Activated CD4-positive, CD25-positive, alpha-beta regulatory T cell (primary cell): Measurements from ENCODE around the gene PSME1.

Experiments
- DNase-seq, 4 experiments: peaks; one replicate each; lab custom pipeline; 2025; lab: John Stamatoyannopoulos, UW

PSME1 gene

DNA sequence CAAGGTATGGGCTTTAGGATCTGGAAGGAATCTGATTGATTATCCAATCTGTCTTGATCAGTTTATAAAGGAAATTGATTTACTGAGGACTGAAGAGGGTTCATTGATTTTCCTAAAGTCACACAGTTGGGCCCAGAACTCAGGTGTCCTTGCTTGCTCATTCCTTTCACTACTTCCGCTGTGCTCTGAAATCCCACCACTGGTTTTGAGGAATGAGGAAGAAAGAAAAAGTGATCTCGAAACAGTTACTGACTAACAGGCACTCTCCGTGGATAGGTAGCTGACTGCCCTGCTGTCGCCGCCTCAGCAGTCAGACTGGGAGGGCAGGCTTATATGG is 5.6 kb upstream of the PSME1 start, which contains the start of gene FITM1:
TSS of gene FITM1 (plus strand) at position 280 of the 337 bp plus-strand sequence. CDS start 905 bp downstream, outside the sequence.
- no peak for DNase-seq

DNA sequence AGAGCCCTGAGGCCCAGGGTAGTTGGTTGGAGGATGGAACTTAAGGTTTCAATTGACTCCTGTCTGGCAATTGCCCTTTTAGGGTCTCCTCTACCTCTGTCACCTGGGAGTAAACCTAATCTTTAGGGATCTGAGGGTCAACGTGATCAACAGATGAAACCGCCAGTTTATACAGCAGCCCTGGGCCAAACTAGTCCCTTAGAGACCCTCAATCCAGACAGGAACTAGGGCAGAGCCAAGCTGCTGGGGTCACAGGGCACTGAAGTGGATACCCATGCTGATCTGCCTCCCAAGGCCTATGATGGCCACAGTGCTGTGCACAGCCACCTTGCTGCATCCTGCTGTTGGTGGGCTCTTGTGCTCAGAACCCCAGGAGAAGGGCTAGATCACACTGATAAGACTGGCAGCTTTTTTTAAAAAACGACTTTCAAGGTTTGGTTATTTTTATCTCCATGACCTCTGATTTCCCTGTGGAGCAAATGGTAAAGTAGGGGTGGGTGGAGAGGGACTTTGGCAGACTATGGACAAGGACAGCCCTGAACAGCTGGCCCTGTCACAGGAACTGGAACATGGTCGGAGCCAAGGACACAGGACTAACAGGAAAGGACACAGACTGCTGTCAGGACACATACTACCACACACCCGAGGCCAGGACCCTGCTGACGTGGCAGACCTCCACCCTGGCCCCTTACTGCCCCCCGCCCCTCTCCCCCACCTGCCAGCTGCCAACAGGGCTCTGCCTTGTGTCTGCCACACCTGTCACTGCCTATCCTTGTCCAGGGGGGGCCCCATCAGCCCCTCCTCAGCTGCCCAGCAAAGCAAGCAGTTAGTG is 5.1 kb upstream of the PSME1 start:
- DNase-seq, result no peak

DNA sequence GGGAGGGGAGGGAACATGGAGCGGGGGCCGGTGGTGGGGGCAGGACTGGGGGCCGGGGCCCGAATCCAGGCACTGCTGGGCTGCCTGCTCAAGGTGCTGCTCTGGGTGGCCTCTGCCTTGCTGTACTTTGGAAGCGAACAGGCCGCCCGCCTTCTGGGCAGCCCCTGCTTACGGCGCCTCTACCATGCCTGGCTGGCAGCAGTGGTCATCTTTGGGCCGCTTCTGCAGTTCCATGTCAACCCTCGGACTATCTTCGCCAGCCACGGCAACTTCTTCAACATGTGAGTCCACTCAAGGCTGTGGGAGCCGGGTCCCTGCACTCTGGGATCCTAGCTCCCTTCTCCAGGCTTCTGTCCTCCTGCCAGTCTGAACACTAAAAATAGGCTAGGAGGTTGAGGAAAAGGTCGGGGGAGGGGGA is 4.4 kb upstream of the PSME1 start:
- DNase-seq, result no peak

- peak in 2 of 4 experiments; percentile 11 to 17 for DNase-seq
Observed at GRCh38 chr14:24132061-24132685, 3.8 kb upstream of the PSME1 start.

DNA sequence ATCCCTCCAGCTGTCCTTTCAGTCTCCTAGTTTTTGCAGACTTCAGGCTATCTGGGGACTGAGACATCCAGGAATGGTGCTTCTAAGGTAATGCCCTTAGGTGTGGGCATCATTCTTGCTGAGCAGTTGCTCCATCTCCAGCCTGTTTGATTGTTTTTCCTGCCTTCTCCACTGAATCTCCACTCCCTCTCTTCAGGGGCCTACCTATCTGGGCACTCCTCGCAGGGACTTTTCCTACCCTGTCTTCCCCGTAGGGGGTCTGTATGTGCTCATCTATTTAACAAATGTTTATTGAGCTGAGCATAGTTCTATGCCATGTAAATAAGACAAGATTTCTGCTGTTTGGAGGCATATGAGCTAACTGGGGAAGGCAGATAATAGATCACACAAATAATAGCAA is 3.0 kb upstream of the PSME1 start:
- DNase-seq, result no peak

- DNase-seq, result no peak
Observed at GRCh38 chr14:24133735-24134134, 2.3 kb upstream of the PSME1 start.

- no peak for DNase-seq
Observed at GRCh38 chr14:24135584-24135833, 485 bp upstream of the PSME1 start.

DNA sequence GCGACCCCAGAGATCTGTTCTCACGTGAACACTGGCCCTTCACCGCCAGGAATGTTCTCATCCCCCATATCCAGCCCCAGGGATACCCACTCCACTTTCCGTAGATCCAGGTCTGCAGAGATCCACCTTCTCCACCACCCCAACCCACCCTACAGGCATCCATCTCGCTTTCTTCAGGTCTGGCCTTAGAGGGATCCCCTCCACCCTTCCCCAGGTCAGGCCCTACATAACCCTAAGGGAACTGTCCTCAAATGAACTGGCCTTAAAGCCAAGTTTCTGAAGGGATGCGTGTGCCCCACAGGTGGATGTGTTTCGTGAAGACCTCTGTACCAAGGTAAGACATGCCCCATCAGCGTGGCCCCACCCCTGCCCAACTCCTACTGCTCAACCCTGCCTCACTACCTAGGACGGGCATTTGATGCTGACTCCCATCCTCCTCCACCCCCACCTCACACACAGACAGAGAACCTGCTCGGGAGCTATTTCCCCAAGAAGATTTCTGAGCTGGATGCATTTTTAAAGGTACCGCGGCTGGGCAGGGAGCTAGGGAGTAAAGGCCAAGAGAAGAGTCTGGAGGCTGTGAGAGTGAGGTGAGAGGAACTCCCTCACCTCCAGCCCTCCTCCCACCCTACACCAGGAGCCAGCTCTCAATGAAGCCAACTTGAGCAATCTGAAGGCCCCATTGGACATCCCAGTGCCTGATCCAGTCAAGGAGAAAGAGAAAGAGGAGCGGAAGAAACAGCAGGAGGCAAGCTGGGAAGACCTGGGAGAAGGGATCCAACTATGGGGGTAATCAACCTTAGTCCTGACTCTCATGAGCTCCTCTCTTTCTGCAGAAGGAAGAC is 912 bp downstream of the PSME1 start:
- DNase-seq, result no peak

DNA sequence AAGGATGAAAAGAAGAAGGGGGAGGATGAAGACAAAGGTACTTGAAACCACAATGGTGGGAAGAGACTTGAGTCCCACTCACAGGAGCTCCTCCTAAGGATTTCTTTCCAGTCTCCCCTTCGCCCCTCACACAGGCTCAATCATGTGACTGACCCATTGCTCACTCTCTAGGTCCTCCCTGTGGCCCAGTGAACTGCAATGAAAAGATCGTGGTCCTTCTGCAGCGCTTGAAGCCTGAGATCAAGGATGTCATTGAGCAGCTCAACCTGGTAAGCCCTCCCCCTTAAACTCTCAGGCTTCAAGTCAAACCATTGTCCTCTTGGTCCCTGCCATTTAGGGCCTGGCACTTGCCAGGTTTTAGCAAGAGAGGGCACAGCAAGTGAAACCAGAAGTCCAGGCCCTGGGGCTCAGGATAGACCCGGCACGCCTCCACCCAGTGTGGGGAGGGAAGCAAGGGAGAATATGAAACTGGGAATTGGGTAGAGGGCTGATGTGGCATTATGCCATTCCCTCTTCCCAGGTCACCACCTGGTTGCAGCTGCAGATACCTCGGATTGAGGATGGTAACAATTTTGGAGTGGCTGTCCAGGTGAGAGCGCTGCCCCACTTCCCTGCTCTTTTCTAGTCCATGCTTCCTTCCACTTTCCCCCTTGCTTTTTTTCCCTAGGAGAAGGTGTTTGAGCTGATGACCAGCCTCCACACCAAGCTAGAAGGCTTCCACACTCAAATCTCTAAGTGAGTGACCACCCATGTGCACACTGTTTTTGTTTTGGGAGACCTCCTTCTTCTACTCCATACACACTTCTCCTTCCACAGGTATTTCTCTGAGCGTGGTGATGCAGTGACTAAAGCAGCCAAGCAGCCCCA is 1.8 kb downstream of the PSME1 start:
- DNase-seq, result no peak

DNA sequence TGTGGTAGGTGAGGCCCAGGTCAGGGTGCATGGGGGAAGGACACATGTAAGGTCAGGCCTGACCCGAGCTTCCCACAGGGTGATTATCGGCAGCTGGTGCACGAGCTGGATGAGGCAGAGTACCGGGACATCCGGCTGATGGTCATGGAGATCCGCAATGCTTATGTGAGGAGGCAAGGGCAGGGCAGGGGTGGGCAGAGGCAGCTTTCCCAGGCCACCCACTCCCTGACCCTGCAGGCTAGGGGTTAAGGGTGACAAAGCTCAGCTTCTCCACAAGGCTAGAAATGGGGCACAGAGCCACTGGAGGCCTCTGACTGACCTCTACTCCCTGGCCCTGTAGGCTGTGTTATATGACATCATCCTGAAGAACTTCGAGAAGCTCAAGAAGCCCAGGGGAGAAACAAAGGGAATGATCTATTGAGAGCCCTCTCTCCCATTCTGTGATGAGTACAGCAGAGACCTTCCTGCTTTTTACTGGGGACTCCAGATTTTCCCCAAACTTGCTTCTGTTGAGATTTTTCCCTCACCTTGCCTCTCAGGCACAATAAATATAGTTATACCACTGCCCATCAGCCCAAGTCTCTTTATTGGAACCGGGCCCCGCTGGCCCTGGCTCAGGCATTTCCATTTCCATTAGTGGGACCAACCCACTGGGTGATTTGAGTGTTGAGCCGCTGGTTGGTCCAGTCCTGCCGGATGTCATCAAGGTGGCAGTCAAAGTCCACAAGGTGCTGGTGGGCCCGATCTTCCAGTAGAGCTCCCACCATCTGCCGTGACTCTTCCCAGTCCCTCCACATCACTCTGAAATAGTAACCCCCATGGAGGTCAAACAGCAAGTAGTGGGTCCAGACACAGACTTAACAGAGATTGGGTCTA is 2.6 kb downstream of the PSME1 start:
- no peak for DNase-seq

DNA sequence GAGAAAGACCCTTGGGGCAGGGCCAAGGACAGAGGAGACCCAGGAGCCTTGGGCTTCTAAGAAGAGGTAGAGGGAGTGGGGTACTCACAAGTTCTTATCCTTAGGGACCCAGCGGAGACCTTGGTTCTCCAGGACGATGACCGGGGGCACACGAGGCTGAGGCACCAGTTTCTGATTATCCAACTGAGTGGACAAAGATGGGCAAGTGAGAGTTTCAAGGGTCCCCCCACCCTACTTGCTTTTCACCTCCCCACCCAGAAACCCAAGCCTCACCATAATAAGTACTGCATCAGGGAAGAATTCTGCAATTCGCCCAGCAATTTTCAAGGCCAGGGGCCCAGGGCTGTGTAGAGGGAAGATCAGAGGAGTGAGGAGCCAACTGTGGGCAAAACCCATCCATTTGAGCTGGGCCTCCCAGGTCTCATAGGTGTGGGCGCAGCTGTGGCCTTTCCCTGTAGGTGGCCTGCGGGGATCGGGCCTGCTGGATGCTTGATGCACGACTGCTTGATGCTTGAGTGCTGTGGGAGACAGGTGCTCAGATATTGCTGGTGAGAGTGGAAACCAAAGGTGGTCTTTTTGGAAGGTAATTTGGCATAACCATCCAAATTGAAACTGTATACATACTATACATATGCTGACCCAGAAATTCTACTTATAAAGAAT is 3.4 kb downstream of the PSME1 start:
- DNase-seq, result no peak

GRCh38 chr14:24141097-24141880 is 5.3 kb downstream of the PSME1 start, which contains the start of gene EMC9:
Gene EMC9 (minus strand): TSS chr14:24141591. CDS start chr14:24141304, 287 bp downstream.
- peak; percentile 97 to 99 (median 98) for DNase-seq

GRCh38 chr14:24143511-24143910 is 7.5 kb downstream of the PSME1 start:
- no peak for DNase-seq

- DNase-seq, result no peak
Observed at GRCh38 chr14:24144451-24144850, 8.5 kb downstream of the PSME1 start.

GRCh38 chr14:24145219-24145618 is 9.2 kb downstream of the PSME1 start:
- DNase-seq, result no peak

- no peak for DNase-seq
Observed at GRCh38 chr14:24145690-24146452, 9.9 kb downstream of the PSME1 start.

GRCh38 chr14:24146453-24146977 is 10.5 kb downstream of the PSME1 start, which contains the start of gene PSME2:
Gene PSME2 (minus strand): TSS chr14:24146610. CDS start chr14:24146581, 29 bp downstream.
- peak; percentile 63 to 93 (median 72) for DNase-seq
